BJ (cell line): ENCODE data around the gene NT5DC3. TPM values are rescaled to one million over a fixed set of nuclear protein-coding genes. Genes with fewer than 3 reads are reported as not detected.
A peak's percentile ranks its signal among the peaks of the same experiment; 100 is the strongest.

Experiments used
- CTCF ChIA-PET: fragments of 350-600 bp; formaldehyde crosslinking; extraction: SDS; loops from one replicate; lab custom pipeline; 2021; ENCODE audit warnings: antibody characterized with exemption, inconsistent platforms; lab: Yijun Ruan, JAX
- POLR2A ChIA-PET: fragments of 300-600 bp; sonication (Branson Sonifier 250); formaldehyde crosslinking; extraction: SDS; loops from one replicate; lab custom pipeline; 2021; ENCODE audit warnings: antibody characterized with exemption; lab: Charles Lee
- DNase-seq: peaks from one replicate; pipeline ENCODE4 v3.0.0-alpha.2; 2011; ENCODE audit warnings: low read depth
- H3K27me3 ChIP-seq: 2 replicates; pipeline ENCODE4 v1.6.0; 2011; ENCODE audit warnings: low read length; ENCODE audit not compliant: control insufficient read depth, insufficient read depth
- H3K36me3 ChIP-seq: 2 replicates; pipeline ENCODE4 v1.5.1; 2011; ENCODE audit warnings: low read length; ENCODE audit not compliant: control insufficient read depth, insufficient read depth
- H3K4me3 ChIP-seq: 2 replicates; pipeline ENCODE4 v1.5.1; 2011; ENCODE audit warnings: low read depth, mild to moderate bottlenecking, control low read depth, low read length
- CTCF ChIP-seq: IDR thresholded peaks from 2 replicates; pipeline ENCODE4 v1.5.1; 2011; ENCODE audit warnings: low read depth, mild to moderate bottlenecking, control low read depth, inconsistent platforms, low read length, moderate library complexity; ENCODE audit not compliant: insufficient read depth
- polyA plus RNA-seq: library from polyadenylated mRNA; depleted of rRNA; stranded (reverse); fragments of >200 nt; gene quantifications from 2 replicates; pipeline ENCODE4 v1.2.3, GENCODE V29; 2011

The NT5DC3 gene
- polyA plus RNA-seq, 1 experiment = 1.2 TPM

- no peak for DNase-seq
- POLR2A ChIA-PET = no interaction called here
Observed at GRCh38 chr12:103773109-103773910, 67.7 kb downstream of the NT5DC3 start.

GRCh38 chr12:103772367-103773108 is 68.5 kb downstream of the NT5DC3 start:
- Histone ChIP-seq H3K4me3 (no peak overlapping the region), H3K27me3 (no peaks in the 10 kb centered on the region), H3K36me3 (peaks cover 1% of the 10 kb centered on the region; the same call in 1 of the 2 replicates)
- POLR2A ChIA-PET = no interaction called here
- no peak for TF ChIP-seq CTCF
- CTCF ChIA-PET = interaction anchor here (0.7 to 8.3 kb wide), 10 partner anchors 10 to 198 kb away, joined by 3 to 121 read pairs (median 3); no protein-coding TSS in a partner anchor
- DNase-seq = no peak

More at GRCh38 chr12:103773109-103773910, 67.7 kb downstream of the NT5DC3 start:
- Histone ChIP-seq H3K4me3 (no peak overlapping the region), H3K36me3 (peaks cover 1% of the 10 kb centered on the region; the same call in 1 of the 2 replicates), H3K27me3 (no peaks in the 10 kb centered on the region)
- CTCF ChIA-PET = interaction anchor here (0.7 to 8.3 kb wide), 7 partner anchors 14 to 198 kb away, joined by 3 to 121 read pairs (median 3); no protein-coding TSS in a partner anchor
- no peak for TF ChIP-seq CTCF

GRCh38 chr12:103771466-103771865 is 69.6 kb downstream of the NT5DC3 start:
- DNase-seq = no peak
- TF ChIP-seq CTCF = peak; percentile 82
- no peak overlapping the region for H3K4me3 ChIP-seq
- no peaks in the 10 kb centered on the region; the same call in 1 of the 2 replicates for H3K36me3 ChIP-seq
- CTCF ChIA-PET = interaction anchor here (0.7 to 8.3 kb wide), 19 partner anchors 9 to 106 kb away, joined by 3 to 121 read pairs (median 4); no protein-coding TSS in a partner anchor
- POLR2A ChIA-PET = interaction anchor here (0.6 kb wide), 1 partner anchor 29 kb away, joined by 5 read pairs; no protein-coding TSS in a partner anchor
- no peaks in the 10 kb centered on the region for H3K27me3 ChIP-seq

GRCh38 chr12:103769240-103769945 is 71.6 kb downstream of the NT5DC3 start:
- ChIA-PET POLR2A (no interaction called here), CTCF (interaction anchor here (0.7 to 8.3 kb wide), 4 partner anchors 19 to 100 kb away, joined by 5 to 121 read pairs (median 18); no protein-coding TSS in a partner anchor)
- no peak overlapping the region for H3K4me3 ChIP-seq

More at GRCh38 chr12:103769240-103769945, 71.6 kb downstream of the NT5DC3 start:
- peaks cover 3% of the 10 kb centered on the region for H3K36me3 ChIP-seq
- no peaks in the 10 kb centered on the region for H3K27me3 ChIP-seq
- TF ChIP-seq CTCF = no peak
- DNase-seq = no peak
